Amniotic epithelial cell (primary cell): Measurements from ENCODE around the gene OSR1.
"Not testable (repeated sequence)": the region's sequence is repeated elsewhere in the genome, so short reads cannot be mapped to it uniquely, and the experiment has no call there.

Experiments
- DNase-seq: peaks from one replicate; pipeline ENCODE4 v3.0.0-alpha.2; 2010; ENCODE audit warnings: low read depth

The OSR1 gene

DNA sequence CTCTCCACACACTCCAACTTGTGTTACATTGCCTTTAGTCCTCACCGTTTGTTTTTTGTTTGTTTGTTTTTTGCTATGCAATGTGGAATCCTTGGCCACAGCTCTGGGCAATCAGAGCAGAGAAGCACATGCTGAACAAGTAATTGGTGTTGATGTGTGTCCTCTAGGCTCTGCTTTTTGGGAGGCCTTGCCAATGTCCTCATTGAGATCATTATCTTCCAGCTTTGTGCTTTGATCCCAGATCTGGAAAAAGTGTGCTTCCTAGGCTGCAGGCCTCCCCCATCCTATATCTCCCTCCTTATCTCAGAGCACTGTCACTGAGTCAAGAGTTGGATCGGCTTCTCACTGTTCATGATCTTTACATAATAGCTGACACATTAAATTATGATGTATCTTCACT lies 25.9 kb downstream of the OSR1 start:
- no peak for DNase-seq

DNA sequence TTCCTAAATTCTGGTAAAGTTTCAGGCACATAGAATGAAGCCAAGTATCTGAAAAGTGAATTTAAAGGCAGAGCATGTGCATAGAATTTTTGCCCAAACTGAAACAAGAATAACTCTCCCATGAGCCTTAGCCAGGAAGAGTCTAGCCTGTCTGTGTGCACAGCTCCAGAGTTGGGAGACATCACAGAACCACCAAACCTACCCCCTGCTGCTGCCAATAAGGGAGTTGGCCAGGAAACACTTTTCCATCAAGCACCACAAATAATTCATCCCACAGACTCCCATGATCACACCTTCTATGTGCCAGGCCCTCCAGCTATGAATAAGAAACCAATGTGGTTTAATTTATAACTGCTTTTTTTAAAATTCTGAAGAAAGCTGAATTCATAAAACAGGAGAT lies 27.0 kb downstream of the OSR1 start:
- DNase-seq = no peak

DNA sequence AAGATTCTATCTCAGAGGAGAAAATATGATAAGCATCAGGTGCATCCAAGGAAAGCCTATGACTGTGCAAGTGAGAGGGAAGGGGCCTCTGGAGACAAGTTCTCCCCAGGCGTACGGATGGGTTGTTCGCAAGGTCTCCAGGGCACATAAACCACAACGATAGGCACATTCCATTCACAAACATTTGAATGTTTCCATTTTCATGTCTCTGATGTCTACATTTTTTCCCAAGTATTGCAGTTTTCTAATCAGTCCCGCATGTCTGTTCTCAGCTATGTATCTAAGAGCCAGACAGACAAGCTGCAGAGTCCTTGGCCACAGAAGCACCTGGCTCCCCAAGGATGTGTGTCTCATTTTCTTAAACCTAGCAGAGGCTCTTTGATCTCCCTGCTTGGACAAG lies 28.0 kb downstream of the OSR1 start:
- DNase-seq = no peak

GRCh38 chr2:19329445-19329844 lies 29.0 kb downstream of the OSR1 start:
- no peak for DNase-seq

DNA sequence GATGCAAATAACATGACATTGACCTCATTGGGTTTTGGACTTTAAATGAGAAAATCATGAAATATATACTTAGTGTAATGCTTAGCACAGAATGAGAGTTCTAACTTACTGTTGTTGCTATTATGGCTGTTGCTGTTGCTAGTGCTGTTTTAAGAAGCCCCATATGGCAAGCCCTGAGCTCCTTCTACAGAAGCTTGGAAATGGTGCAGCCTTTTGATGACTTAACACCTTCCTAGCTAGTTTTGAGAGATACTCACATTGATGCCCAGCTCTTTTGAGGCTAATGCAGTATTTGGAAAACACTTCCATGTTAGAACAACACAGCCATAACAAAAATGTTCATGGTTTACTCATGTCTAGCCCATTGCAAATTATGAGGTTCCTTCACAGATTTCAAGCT lies 30.9 kb downstream of the OSR1 start:
- DNase-seq = no peak

DNA sequence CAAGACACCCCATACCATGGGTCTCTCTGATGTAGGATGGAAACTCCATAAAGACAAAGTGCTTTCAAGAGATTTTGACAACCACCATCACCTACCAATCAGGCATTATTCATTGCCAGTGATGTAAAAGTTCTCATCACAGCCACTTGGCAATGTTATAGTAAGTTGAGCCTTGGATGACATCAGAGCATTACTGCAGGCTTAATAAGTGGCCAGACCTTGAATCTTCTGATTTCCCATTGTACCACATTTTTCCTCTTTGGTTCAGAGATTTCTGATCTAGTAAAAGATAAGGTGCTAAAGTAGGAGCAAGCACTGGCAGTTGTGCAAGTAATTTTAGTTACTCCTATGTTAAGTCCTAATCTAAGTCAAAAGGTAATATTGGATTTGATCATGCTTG lies 36.5 kb downstream of the OSR1 start:
- DNase-seq = peak; percentile 78

DNA sequence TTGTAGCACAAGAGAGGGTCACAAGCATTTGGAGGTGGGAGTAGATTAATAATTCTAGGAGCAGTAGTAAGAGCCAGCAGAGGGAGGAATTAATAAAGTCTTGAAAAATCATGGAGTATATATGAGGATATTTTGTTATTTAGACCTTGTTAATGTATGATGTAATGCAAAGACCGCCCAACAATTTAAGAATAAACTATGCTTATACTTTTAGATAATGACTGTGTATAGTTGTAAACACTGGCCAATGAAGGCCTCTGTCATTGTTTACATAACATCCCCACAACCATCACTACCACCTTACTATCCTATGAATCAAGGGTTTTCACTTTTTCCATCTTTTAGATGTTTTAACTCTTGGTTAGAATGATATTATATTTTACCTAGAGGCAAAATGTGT lies 37.6 kb downstream of the OSR1 start:
- no peak for DNase-seq

DNA sequence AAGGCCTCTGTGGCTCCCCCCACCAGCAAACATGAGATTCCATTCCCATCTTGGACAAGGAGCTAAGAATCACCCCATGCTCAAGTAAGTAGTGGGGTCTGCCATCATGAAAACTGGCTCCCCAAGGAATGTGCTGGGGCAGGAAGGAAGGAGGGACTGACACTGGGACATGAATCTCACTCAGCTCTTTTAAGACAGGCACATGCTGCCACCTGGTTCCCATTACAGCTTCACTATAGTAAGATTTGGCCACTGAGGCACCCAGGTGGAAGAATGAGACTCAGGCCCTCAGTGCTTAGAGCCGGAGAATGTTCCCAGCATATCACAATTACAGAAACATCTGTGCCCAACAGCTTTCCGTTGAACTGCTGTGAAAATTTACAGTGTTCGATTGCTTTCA lies 38.7 kb downstream of the OSR1 start:
- no peak for DNase-seq

- no peak for DNase-seq
Measured at GRCh38 chr2:19319064-19319463, 39.4 kb downstream of the OSR1 start.

GRCh38 chr2:19313553-19313952 lies 44.9 kb downstream of the OSR1 start:
- no peak for DNase-seq

- peak; percentile 59 for DNase-seq
Measured at GRCh38 chr2:19312949-19313348, 45.5 kb downstream of the OSR1 start.

DNA sequence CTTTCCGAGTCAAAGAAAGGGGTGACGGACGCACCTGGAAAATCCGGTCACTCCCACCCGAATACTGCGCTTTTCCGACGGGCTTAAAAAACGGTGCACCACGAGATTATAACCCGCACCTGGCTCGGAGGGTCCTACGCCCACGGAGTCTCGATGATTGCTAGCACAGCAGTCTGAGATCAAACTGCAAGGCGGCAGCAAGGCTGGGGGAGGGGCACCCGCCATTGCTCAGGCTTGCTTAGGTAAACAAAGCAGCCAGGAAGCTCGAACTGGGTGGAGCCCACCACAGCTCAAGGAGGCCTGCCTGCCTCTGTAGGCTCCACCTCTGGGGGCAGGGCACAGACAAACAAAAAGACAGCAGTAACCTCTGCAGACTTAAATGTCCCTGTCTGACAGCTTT lies 52.4 kb downstream of the OSR1 start:
- not testable (repeated sequence) for DNase-seq

DNA sequence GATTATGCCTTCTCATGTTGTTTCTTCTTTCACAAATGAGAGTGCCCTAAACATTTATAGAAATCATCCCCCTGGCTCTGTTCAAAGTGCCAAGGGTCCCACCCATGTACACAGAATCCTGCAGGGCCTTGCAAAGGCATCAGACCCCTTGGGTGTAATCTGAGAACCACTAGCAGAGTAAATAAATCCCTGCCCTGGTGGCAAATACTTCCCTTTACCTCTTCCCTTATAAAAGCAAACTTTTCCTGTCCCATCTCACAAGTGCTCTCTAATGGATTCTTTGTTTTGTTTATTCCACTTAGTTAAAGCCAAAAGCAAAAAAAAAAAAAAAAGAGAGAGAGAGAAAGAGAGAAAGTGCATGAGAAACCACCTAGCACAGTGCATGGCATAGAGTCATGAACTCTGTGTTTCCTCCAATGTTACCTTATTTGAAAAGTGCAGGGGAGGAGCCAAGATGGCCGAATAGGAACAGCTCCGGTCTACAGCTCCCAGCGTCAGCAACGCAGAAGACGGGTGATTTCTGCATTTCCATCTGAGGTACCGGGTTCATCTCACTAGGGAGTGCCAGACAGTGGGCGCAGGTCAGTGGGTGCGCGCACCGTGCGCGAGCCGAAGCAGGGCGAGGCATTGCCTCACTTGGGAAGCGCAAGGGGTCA lies 52.9 kb downstream of the OSR1 start:
- not testable (repeated sequence) for DNase-seq

DNA sequence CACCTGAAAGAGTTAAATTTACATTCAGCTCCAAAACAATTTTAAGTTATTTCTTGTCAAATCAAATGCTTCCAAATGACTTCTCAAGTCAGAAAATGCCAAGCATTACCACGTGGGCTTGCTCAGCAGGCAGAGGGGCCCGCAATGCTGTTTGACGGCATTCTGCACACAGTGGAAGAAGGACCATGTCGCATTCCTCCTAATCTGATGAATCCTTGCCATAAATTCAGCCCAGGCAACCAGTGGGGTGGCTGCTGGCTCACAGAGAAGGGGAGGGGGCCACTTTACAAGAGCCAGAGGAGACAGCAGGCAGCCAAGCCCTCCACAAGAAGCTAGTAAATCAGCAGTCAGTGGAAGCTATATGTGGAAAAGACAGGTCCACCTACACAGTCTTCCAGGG lies 56.7 kb downstream of the OSR1 start:
- DNase-seq = no peak
